GM18517 (cell line): ENCODE data around the gene ABLIM1.

Experiments used
- ATAC-seq: cut with Tn5 transposase; IDR thresholded peaks from one replicate; pipeline ENCODE4 v1.9.1; 2021; ENCODE audit warnings: mild to moderate bottlenecking, moderate library complexity; ENCODE audit not compliant: unreplicated experiment

ABLIM1 gene

DNA sequence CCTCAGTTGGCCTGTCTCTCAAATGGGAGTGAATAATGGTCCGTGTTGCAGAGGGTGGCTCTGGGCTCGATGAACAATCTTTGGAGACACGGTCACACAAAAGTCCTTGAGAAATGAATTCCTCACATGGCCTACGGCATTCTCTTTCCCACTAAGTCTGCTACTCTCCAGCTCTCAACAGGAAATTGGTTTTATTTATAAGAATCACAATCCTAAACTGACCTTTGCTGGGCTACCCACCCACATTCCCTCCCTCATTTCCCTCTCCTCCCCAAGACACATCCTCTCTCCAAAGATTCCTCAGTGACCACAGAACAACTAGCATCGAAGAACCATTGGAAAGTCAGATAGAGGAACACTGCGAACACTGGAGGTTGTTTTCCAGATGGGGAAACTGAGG is 258.5 kb downstream of the ABLIM1 start:
- no peak for ATAC-seq

DNA sequence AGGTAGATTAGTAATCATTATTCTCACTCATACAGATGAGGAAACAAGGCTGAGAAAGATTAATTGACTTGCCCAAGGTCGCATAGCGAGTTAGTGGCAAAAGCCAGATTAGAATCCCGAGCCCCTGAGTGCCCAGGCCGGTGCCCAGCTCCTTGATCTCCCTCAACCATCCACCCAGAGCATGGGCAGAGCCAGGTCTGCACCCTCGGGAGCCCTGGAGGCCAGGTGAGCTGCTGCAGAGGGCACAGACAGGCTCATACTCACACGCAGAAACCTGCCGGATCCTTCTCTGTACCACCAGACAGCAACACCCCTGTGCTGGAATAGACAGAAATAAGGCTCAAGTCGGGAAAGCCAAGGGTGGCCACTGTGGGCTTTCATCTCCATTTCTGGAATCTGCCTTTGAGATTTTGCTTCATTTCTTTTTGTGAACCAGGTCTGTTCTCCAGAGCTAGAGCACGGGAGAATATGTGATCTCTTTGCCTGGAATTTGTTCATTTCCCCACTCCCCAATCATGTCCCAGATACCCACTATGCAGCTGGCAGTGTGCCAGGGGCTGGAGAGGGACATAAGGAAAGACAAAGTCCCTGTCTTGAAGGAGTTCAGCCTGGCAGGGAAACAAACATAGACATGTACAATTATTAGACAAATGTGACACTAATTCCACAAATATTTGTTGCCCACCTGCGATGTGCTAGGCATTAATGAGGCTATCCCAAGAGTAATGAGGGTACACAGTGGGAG is 259.3 kb downstream of the ABLIM1 start:
- ATAC-seq = no peak

DNA sequence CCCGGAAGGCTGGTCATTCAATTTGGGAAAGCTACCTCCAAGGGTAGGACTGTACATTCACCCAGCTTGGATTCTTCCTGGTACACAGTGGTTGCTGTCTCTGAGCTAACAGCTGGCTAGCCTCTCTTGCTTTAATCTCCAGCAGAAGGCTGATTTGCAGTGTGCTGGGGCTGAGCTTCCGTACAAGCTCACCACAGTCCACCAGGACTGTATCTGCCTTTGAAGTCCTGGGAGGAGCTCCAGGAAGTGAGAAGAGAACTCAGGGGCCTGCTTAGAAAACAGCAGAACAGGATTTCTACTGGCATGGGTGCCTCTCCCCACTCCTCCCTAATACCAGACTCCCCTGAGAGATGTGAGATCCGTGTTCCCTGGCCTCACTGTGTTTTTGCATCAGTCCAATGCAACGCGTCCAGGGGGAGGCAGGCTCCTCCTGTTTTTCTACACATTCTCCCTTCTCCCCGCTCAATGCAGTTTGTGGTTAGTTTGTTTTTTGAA is 260.4 kb downstream of the ABLIM1 start:
- no peak for ATAC-seq

DNA sequence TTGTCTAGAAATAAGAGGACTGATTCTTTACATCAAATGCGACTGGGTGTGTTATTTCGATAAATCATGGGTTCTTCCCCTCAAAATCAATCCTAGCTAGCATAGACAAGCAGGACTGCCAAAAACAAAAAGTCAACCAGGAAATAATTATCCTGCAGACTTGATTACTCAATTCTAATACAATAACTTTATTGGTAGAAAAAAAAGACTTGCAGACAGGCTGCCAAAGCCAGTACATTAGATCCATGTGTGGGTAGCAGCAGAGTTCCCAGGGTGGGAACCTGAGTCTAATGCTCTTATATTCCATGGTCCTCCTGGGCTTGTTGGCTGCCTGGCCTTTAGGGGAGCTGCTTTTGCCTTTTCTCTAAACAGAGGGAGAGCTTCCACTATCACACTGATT is 261.6 kb downstream of the ABLIM1 start:
- ATAC-seq = no peak

DNA sequence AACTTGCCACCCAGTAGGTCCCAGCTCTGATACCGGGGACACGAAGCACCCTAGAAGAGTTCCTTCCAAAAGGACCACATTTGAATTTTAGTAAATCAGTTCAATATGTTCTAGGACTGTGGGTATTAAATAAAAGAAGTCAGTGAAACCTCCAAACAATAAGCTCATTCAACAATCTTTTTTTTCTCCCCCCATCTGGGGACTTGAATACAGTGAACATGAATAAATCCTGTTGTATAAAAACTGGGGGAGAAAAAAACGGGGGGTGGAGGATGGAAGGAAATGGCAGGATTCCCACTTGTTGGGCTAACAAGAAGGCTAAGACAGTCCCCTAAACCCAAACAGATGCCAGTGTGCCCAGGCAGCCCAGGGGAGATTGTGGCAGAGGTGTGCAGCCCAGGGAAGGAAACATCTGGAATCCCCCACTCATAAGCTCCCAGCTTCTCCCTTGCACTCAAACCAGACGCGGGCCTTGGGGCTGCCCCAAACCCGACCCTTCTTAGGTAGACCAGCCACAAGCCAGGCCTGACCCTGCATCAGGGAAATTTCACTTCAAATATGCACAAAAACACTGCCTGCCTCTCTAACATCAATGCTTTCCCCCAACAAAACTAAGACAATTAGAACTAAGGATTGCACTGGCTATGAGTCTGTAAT is 262.6 kb downstream of the ABLIM1 start:
- ATAC-seq = no peak

DNA sequence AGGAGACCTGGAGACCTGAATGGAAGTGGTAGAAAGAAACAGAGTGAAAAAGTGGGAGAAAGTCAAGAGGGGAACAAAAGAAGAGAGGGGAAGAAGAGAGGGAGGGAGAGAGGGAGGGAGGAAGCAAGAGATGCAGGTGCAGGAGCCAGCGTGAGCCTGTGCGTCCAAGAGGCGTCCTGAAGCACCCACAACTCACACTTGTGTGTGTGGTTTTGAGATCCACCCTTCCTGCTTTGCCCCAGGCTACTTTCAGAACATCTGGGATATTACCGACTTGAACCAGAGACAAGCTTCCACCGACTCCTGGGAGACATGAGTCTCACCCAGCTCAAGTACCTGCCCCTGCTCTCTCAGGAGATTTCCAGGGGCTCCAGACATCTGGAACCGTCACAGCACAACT is 263.5 kb downstream of the ABLIM1 start:
- ATAC-seq = no peak

DNA sequence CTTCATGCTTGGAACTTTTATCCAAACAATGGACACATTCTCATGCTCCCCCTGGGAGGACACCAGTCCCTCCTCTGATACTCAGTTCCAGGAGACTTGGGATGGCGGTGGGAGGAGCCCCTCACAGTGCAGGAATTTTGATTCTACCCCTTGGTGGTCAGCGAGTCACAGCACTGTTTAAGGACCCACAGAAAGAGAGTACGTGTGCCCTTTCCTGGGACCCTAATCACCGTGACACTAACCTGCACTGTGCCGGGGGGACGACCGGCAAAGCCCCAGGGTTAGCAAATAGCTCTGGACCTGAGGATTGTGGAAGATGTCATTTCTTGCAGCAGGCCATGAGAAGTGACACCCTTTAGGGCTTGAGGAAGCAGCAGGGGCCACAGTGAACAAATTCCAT is 264.2 kb downstream of the ABLIM1 start:
- no peak for ATAC-seq

DNA sequence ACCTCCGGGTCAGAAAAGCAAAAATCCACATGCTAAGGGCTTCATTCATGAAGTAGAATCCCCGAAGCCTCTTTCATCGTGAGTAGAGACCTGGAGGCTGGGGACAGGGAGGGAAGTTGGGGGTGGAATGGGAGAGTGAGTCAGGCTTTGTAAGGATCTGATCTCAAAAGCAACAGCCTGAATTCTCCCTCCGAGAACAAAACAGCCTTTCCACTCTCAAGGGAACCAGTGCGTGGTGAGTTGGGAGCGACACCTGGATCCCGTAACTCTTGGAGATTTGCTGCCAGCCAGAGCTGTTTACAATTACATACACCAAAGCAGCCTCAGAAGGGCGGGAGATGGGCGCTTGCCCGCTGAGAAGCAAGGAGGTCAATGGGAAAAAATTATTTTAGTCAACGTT is 264.6 kb downstream of the ABLIM1 start:
- ATAC-seq = no peak

DNA sequence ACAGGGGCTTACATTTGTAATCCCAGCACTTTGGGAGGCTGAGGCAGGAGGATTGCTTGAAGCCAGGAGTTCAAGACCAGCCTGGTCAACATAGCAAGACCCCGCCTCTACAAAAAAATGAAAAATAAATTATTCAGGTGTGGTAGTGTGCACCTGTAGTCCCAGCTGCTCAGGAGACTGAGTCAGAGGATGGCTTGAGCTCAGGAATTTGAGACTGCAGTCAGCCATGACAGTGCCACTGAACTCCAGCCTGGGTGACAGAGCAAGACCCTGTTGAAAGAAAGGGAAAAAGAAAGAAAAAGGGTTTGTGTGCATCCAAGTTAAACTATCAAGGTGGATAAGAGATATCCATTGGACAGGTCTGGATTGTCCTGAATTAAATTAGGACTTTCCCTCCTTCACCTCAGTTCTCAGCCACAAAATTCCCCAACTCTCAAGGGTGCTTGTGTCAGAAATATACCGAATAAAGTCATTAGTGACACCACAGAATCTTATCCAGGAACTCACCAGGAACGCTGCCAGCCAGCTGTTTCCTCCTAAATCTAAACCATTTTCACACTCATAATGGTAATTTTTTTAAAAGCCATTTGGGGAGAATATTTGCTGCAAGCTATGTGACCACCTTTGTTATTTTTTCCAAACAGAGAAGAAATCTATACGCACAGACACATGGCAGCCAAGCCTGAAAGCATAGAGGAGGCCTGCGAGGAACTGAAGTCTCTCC is 265.8 kb downstream of the ABLIM1 start:
- no peak for ATAC-seq

DNA sequence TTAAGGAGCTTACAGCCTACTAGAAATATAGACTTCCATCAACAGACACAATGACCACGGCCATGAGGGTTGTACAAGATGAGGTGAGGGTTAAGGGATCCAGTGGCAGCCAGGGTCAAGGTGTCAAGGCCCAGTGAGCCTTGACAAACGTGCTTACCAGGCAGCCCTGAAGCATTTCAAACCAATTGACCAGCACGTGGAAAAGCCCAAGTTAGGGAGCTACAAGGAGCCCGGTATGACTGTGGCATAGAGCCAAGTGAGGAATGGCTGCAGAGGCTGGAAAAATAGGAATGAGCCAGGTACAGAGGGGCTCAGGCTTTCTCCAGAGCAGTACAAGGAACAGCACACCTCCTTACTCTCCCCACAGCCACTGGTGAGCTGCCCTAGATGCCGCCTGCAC is 266.5 kb downstream of the ABLIM1 start:
- ATAC-seq = no peak

DNA sequence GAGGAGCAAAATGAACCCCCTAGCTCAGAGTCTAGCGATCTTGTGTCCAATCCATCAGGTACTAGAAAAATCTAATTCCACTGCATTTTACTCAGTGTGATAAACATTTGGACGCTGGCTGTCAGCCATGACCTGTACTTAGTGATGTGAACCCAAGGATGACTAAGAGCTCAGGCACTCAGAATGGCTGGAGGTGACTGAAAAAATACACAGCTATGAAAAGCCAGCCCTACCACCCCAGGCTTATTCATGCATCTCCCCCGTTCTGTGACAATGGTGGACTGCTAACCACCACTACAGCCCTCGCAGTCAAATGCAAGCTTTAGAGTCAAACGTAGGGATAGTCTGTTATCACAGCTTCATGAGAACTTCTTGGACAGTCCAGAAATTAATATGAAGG is 268.6 kb downstream of the ABLIM1 start:
- no peak for ATAC-seq

DNA sequence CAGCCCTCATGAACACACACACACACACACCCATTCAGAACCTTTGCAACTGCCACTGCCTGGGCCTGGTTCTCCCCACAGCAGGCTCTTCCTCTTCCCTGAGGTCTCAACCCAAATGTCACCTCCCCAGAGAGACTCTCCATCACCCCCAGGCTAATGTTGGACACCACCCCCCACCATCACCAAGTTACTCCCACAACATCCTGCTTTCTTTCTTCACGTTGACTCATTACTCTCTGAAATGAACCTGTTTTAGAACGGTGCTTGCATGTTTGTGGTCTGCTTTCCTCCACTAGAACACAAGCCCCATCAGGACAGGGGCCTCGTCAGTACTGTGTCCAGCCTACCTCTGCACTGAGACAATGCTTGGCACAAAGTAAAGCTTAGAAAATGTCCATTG is 269.8 kb downstream of the ABLIM1 start:
- no peak for ATAC-seq

DNA sequence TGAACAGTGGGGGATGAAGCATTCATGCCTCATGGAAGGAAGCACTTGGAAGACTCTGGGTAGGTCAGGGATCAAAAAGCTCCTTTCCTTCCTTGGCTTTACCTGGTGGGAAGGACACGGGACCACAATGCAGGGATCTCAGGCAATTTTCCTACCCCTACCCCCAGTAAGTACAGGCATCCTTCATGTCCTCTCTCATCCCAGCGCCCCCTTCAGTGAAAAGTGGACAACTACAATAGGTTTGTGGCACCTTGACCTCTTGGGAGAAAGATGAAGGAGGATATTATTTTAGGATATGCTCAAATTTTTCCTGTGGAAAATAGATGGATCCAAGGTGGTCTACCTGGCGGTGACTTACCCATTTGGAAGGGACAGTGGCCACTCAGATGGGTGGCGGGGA is 270.3 kb downstream of the ABLIM1 start:
- ATAC-seq = no peak

DNA sequence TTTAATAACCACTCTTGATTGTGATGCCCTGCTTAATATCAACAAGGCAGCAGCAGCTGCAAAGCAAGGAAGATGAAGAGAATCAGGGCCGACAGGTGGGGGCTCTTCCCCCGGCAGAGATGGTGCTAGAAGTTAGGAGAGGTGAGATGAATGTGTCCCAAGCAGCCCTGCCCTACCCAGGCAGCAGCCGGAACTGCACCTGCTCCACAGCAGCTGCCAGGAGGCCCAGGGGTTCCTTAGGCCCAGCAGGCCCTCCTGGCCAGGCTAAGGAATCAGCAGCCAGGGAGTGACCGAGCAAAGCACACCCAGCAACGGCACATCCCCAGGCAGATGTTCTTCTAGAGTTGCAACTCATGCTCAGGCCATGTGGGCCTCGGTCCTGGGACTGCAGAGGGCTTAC is 271.6 kb downstream of the ABLIM1 start:
- no peak for ATAC-seq

DNA sequence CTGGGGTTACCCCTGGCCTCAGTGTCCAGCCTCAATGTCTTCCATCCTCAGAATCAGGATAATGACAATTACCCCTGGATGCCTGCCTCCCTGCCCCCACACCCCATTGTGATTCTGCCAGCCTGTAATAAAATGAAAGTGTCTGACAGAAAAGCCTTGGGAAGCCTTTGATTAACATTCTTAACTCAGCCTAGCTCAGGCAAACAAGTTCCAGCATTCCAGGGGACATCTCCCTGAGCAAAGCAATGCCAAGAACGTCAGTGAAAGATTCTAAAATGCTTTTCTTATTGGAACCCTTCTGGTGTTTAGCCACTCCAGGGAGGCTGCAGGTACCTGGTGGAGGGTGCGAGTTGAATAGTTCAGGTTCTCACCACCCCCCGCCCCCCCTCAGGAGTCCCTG is 272.5 kb downstream of the ABLIM1 start:
- no peak for ATAC-seq

DNA sequence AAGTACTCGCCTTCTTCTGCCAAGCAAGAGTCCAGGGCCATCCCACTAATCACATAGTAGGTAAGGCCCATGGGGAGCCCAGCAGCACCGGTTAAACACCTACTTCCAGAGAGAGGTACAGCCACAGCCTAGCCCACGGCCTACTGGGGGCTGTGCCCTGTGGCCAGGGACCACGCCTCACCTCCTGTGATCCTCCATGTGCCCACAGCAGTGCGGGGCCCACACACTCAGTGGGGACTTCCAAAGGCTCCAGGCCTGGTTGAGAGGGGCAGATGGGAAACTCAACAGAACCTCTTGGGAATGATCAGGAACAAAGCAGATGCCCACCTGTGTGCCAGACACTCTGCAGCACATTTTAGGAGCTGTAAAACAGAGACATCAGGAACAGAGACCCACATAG is 273.5 kb downstream of the ABLIM1 start:
- ATAC-seq = no peak

DNA sequence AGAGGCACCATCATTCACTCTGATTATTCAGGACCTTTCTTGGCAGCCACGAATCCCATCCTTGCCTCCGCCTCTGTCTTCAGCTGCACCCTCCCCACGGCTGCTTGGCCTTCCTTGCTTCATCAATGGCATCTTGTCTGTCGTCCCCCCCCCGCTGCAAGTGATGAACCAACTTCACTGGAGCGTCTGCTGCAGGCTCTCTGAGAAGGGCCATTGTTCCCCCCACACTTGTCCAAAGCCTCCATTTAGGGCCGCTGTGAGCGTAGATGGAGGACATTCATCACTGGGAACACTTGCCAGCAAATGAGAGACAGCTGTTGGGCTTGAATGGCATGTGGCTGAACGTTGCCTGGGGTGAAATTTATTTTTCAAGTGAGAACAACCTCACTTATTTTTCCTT is 273.9 kb downstream of the ABLIM1 start:
- ATAC-seq = no peak
